Hepatocyte (in vitro differentiated cells): ENCODE results near the gene SH2D1A.

Experiments
- EZH2phosphoT487 ChIP-seq: fragments of 200-600 bp; sonication (generic); IDR thresholded peaks from one replicate; pipeline ENCODE4 v1.6.1; 2018; ENCODE audit warnings: antibody characterized with exemption, mild to moderate bottlenecking, low read depth, moderate library complexity; ENCODE audit not compliant: unreplicated experiment, severe bottlenecking
- TF ChIP-seq, protein P1 (sequence below): fragments of 200-600 bp; sonication (generic); IDR thresholded peaks from 2 replicates; pipeline ENCODE4 v1.5.1; 2016; ENCODE audit warnings: antibody characterized with exemption, mild to moderate bottlenecking; ENCODE audit not compliant: poor library complexity

DNA sequence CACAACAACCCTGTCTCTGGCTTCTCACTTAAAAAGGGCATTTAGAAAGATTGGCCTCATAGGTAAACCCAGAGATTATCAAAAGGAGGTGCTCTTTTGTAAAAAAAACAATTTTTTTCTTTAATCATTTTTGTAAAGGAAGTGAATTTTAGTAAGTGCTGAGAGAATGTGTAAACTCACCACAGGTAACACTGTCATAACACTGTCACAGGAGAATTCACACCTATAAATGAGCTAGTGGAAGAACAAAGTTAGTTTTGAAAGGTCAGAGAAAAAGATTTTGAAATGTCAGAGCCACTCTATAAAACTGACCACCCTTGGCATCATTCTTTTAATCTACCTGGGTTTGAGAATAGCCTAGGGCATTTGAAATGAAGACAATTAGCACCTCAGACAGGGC lies 3.3 kb upstream of the SH2D1A start:
- TF ChIP-seq, protein P1, sequence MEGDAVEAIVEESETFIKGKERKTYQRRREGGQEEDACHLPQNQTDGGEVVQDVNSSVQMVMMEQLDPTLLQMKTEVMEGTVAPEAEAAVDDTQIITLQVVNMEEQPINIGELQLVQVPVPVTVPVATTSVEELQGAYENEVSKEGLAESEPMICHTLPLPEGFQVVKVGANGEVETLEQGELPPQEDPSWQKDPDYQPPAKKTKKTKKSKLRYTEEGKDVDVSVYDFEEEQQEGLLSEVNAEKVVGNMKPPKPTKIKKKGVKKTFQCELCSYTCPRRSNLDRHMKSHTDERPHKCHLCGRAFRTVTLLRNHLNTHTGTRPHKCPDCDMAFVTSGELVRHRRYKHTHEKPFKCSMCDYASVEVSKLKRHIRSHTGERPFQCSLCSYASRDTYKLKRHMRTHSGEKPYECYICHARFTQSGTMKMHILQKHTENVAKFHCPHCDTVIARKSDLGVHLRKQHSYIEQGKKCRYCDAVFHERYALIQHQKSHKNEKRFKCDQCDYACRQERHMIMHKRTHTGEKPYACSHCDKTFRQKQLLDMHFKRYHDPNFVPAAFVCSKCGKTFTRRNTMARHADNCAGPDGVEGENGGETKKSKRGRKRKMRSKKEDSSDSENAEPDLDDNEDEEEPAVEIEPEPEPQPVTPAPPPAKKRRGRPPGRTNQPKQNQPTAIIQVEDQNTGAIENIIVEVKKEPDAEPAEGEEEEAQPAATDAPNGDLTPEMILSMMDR: no peak
- TF ChIP-seq EZH2phosphoT487: no peak
